Activated CD8-positive, alpha-beta memory T cell treated with anti-CD3 and anti-CD28 coated beads for 48 hours (primary cell): Measurements from ENCODE around the gene SCLT1.
A peak's percentile ranks its signal among the peaks of the same experiment; 100 is the strongest.

ENCODE experiments used
- DNase-seq, 3 experiments: peaks; one replicate each; pipeline ENCODE4 v3.0.0-alpha.2; 2020; ENCODE audit warnings: low read depth in 2 of 3, low spot score in 2 of 3

The SCLT1 gene

DNA sequence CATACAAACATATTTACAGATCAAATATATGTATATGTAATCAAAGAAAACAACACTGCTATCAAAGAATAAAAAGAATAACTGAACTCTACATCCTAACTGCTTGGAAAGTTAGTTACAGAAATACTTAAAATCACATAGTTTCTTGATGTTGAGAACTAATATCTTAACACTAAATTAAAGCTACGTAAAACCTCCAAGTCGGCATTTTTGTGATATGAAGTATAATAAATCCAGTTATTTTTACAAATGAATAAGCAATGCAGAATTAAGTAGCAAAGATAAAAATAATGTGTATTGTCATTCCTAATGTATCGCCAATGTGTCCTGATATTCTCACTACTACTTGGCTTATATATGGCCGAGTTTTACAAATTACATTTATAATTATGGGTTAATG, 215.4 kb downstream of the SCLT1 start:
- DNase-seq, result no peak

DNA sequence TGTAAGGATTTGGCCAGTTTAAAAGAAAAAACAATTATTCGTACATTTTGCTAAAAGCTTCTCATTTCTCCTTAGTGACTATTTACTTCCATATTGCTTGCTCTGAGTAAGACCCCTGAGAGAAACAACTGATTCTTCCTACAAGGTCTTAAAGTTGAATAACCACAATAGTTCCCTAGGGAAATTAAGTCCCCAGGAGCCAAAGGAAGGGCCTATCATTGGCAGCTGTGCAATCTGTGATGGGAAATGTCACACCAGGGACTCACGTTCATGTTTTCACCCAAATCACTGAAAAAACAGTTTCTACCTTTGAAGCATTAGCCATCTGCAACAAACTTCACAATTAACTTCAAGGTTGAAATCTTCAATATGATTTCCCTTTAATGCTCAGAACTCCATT, 217.1 kb downstream of the SCLT1 start:
- DNase-seq, result no peak

DNA sequence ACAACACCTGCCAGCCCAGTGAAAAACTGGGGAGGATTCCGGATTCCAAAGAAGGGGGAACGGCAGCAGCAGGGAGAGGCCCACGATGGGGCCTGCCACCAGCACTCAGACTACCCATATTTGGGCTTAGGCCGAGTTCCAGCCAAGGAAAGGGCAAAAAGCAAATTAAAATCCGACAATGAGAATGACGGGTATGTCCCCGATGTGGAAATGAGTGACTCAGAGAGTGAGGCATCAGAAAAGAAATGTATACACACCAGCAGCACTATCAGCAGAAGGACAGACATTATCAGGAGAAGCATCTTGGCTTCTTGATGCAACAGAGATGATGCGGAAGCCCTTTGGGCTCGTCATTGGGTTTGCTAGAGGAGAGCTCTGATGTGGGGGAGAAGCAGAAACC, 221.4 kb downstream of the SCLT1 start:
- DNase-seq, result no peak

- no peak for DNase-seq
Observed at GRCh38 chr4:128869776-128870509, 223.4 kb downstream of the SCLT1 start.

DNA sequence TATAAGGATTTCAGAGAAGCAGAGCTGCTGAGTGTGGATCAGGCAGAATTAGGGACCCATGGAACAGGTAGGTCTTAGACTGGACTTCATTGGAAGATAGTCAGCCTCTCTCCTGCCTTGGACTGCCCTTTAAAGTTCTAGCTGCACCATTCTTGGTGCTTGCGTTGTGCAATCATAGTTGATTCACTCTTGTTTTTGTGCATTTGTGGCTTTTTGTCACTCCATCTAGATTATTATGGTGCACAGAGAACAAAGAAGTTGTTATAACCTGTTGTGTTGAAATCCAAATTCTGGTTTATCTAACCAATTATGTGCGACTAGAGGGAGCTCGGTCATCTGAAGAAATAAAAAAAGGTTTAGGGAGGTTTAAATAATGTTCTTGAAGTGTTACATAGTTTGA, 224.6 kb downstream of the SCLT1 start:
- no peak for DNase-seq

- DNase-seq, result no peak
Observed at GRCh38 chr4:128866691-128867090, 226.6 kb downstream of the SCLT1 start.

GRCh38 chr4:128866269-128866668, 227.1 kb downstream of the SCLT1 start:
- DNase-seq, result no peak

GRCh38 chr4:128865132-128865531, 228.2 kb downstream of the SCLT1 start:
- no peak for DNase-seq

DNA sequence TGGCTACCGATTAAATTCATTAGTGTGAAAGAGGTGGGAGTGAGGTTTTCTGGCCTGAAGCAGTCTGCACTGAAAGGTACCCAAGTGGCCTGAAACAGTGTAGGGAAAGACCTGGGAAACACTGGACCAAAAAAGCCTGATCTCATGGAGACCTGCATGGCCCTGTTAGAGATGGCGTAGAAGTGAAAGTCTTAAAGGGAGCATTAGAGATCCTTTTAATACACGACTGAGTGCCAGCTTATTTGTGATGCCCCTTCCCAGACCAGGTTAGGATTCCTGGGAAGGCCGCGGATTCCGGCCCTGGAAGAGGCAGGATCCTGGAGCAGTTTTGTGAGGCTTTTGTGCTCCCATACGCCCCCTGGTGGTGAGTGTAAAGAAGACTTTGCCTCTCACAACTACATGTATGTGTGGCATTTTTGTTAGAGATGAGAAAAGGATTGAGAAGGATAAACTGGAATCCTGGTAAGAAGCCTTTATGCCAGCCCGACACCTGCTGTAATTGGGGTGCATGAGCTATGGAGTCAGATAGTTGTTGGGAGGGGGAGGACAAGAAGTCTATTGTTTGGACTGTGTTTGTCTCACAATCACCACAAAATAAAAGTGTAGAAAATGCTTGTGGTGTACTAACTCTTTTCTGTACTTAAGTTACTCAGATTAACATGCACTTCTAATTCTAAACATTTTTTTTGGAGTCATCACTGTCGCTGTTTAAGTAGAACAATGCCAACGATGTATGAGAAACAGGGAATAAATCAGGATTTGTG, 229.8 kb downstream of the SCLT1 start:
- peak in 2 of 3 experiments; percentile 30 to 43 for DNase-seq

- no peak for DNase-seq
Observed at GRCh38 chr4:128862608-128863311, 230.6 kb downstream of the SCLT1 start.

DNA sequence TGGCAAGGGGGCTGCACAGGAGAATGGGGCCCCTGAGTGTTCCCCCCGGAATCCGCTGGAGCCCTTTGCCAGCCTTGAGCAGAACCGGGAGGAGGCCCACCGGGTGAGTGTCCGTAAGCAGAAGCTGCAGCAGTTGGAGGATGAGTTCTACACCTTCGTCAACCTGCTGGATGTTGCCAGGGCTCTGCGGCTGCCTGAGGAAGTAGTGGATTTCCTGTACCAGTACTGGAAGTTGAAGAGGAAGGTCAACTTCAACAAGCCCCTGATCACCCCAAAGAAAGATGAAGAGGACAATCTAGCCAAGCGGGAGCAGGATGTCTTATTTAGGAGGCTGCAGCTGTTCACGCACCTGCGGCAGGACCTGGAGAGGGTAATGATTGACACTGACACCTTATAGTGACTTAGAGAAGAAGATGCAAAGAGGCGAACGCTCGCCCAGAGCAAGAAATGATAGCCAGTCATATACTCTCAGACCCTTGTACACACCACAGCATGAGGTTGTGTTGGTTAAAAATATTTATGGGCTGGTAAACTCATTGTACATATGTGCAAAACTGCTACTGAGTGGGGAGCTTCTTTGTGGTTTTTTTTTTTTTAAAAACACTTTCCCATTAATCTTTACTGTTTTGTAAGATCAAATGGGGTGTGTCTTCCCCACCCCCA, 231.4 kb downstream of the SCLT1 start:
- no peak for DNase-seq

DNA sequence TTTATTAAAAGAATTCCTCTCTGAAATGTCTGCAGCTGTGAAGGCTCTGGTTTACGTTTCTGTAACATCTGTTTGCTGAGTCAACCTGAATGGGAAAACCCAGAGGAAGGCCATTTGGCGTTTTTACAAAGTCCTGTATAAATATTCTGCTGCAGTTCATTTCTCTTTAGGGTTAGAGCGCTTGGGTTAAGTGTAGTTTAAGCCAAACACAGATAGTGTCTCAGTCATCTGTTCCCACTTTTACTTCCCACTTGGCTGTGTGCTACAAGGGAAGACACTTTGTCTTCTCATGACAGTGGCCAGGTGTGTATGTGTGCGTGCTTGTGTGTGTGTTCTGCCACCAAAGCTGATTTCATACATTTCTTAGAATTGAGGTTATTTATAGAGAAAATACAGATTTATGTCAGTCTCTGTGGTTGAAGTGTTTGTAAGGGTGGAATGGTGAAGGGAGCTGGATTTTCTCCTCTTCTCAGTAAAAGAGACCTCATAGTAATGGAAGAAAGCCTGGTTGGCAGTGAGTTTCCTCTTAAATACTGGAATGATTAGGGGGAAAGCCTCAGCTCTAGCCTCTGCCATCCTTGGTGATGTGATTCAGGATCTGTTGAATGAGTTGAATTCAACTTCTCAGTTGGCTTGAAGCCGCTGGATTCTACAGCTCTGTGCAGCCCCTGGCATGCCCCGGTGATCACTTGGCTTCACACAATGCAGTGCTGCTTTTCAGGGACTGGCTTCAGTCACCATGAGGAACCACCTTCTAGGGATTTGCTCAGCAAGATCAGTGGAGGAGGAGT, 233.3 kb downstream of the SCLT1 start:
- DNase-seq, result no peak

- no peak for DNase-seq
Observed at GRCh38 chr4:128858879-128859671, 234.3 kb downstream of the SCLT1 start.

GRCh38 chr4:128856246-128856645, 237.1 kb downstream of the SCLT1 start:
- no peak for DNase-seq

DNA sequence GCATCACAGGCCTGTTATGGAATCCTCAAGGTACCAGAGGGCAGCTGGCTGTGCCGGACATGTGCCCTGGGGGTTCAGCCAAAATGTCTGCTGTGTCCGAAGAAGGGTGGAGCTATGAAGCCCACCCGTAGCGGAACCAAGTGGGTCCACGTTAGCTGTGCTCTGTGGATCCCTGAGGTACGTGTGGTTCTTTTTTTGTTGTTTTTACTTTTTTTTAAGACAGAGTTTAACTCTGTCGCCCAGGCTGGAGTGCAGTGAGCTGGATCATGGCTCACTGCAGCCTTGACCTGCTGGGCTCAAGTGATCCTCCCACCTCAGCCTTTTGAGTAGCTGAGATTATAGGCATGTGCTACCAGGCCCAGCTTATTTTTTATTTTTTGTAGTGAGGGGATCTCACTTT, 237.7 kb downstream of the SCLT1 start:
- DNase-seq, result no peak

- DNase-seq, result no peak
Observed at GRCh38 chr4:128854433-128854832, 238.9 kb downstream of the SCLT1 start.

GRCh38 chr4:128853741-128854140, 239.6 kb downstream of the SCLT1 start:
- no peak for DNase-seq

DNA sequence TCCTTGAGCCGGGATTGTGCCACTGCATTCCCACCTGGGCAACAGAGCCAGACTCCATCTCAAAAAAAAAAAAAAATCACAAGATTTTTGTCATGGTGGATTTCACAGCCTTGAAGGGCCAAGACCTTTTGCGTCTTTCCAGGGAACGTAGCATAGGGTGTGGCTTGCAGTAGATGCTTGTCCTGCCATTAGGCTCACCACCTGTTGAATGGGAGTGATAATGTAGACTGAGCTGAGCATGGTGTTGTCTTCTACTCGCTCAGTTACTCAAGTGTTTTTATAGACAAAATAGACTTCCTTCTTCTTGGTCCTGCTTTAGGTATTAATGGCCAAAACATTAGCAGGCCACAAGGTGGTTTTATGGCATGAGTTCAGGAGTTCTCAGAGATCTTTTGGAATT, 243.1 kb downstream of the SCLT1 start:
- no peak for DNase-seq

GRCh38 chr4:128848461-128848860, 244.9 kb downstream of the SCLT1 start:
- no peak for DNase-seq
